LNCAP (cell line): ENCODE measurements around the gene PRKCZ.

Source experiments
- CTCF ChIP-seq: fragments of 450-650 bp; IDR thresholded peaks from 2 replicates; pipeline ENCODE4 v1.5.1; 2017; ENCODE audit warnings: mild to moderate bottlenecking

Gene PRKCZ

GRCh38 chr1:2160451-2161300 lies 110.5 kb downstream of the PRKCZ start:
- no peak for TF ChIP-seq CTCF

- TF ChIP-seq CTCF: no peak
Observed at GRCh38 chr1:2163205-2163604, 113.0 kb downstream of the PRKCZ start.

GRCh38 chr1:2165646-2166045 lies 115.4 kb downstream of the PRKCZ start:
- no peak for TF ChIP-seq CTCF

GRCh38 chr1:2166254-2166653 lies 116.0 kb downstream of the PRKCZ start:
- no peak for TF ChIP-seq CTCF

- no peak for TF ChIP-seq CTCF
Observed at GRCh38 chr1:2166695-2167094, 116.5 kb downstream of the PRKCZ start.

- TF ChIP-seq CTCF: no peak
Observed at GRCh38 chr1:2168090-2168489, 117.9 kb downstream of the PRKCZ start.

- TF ChIP-seq CTCF: no peak
Observed at GRCh38 chr1:2168535-2168934, 118.3 kb downstream of the PRKCZ start.
